Loucy (cell line): ENCODE data around the gene TMEM94.

Source experiments
- CTCF ChIP-seq: fragments of 200-600 bp; sonication (generic); conservative IDR thresholded peaks from 2 replicates; pipeline ENCODE4 v1.5.1; 2014; ENCODE audit warnings: mild to moderate bottlenecking, antibody characterized with exemption, low read length
- EZH2phosphoT487 ChIP-seq: fragments of 200-600 bp; IDR thresholded peaks from 2 replicates; pipeline ENCODE4 v1.6.1; 2018; ENCODE audit warnings: antibody characterized with exemption, mild to moderate bottlenecking, moderate library complexity, borderline replicate concordance

GRCh38 chr17:75516255-75516618 is 59.8 kb downstream of the TMEM94 start, which contains the start of gene TSEN54:
- TF ChIP-seq CTCF (no peak), EZH2phosphoT487 (no peak)
